Measurements from ENCODE around the gene DTX4.

DNA sequence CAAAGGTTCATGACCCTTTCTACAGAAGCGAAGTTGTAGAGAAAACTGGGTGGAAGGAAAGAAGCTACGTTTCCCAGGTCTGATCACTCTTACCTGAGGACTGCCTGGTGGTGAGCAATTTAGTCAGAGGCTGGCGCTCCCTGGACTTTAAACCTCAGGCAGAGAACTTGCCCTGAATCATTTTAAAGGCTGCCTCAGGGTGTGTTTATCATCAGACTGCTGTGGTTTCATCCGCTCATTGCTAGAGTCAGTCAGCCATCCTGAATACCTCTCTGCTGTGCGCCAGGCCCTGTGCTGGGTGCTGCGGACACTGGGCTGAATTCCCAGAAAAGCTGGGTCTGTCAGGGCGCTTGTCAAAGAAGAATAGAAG is 2.7 kb downstream of the DTX4 start:
- TF ChIP-seq, protein P1, sequence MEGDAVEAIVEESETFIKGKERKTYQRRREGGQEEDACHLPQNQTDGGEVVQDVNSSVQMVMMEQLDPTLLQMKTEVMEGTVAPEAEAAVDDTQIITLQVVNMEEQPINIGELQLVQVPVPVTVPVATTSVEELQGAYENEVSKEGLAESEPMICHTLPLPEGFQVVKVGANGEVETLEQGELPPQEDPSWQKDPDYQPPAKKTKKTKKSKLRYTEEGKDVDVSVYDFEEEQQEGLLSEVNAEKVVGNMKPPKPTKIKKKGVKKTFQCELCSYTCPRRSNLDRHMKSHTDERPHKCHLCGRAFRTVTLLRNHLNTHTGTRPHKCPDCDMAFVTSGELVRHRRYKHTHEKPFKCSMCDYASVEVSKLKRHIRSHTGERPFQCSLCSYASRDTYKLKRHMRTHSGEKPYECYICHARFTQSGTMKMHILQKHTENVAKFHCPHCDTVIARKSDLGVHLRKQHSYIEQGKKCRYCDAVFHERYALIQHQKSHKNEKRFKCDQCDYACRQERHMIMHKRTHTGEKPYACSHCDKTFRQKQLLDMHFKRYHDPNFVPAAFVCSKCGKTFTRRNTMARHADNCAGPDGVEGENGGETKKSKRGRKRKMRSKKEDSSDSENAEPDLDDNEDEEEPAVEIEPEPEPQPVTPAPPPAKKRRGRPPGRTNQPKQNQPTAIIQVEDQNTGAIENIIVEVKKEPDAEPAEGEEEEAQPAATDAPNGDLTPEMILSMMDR (IDR thresholded peaks at IDR 0.05) = no peak
- TF ChIP-seq POLR2A (IDR thresholded peaks at IDR 0.05) = no peak

Measured in thyroid gland (tissue), 4 donors.